Astrocyte (in vitro differentiated cells and primary cell): ENCODE results near the gene TAS2R40. TPM values are rescaled to one million over a fixed set of nuclear protein-coding genes. Genes with fewer than 3 reads are reported as not detected.

Experiments used
- DNase-seq: peaks from one replicate; pipeline ENCODE4 v3.0.0-alpha.2; 2010; ENCODE audit warnings: low read depth
- FAIRE-seq: peaks from 2 replicates; lab custom pipeline; 2011; peaks lifted over from hg19 to GRCh38; lab: Jason Lieb, UNC
- H2AFZ ChIP-seq: 2 replicates; pipeline ENCODE4 v1.6.0; 2012; ENCODE audit warnings: low read depth, low read length, inconsistent platforms
- H3K27ac ChIP-seq: 2 replicates; pipeline ENCODE4 v1.5.1; 2011; ENCODE audit warnings: low read depth, low read length, inconsistent platforms
- H3K27me3 ChIP-seq: 2 replicates; pipeline ENCODE4 v1.6.0; 2011; ENCODE audit warnings: low read length, inconsistent platforms; ENCODE audit not compliant: insufficient read depth
- H3K36me3 ChIP-seq: 2 replicates; pipeline ENCODE4 v1.5.1; 2011; ENCODE audit warnings: low read length, inconsistent platforms; ENCODE audit not compliant: insufficient read depth
- H3K4me1 ChIP-seq: 2 replicates; pipeline ENCODE4 v1.5.1; 2011; ENCODE audit warnings: low read length, inconsistent platforms; ENCODE audit not compliant: insufficient read depth
- H3K4me2 ChIP-seq: 2 replicates; pipeline ENCODE4 v1.6.0; 2012; ENCODE audit warnings: low read length, inconsistent platforms
- H3K4me3 ChIP-seq: 2 replicates; pipeline ENCODE4 v1.5.1; 2011; ENCODE audit warnings: low read depth, mild to moderate bottlenecking, low read length, inconsistent platforms; ENCODE audit not compliant: insufficient read depth
- H3K79me2 ChIP-seq: 2 replicates; pipeline ENCODE4 v1.6.0; 2012; ENCODE audit warnings: mild to moderate bottlenecking, low read length, inconsistent platforms; ENCODE audit not compliant: insufficient read depth
- H3K9ac ChIP-seq: 2 replicates; pipeline ENCODE4 v1.6.0; 2012; ENCODE audit warnings: mild to moderate bottlenecking, low read length, inconsistent platforms
- H3K9me3 ChIP-seq: 2 replicates; pipeline ENCODE4 v1.5.1; 2012; ENCODE audit warnings: low read depth, mild to moderate bottlenecking, low read length, inconsistent platforms; ENCODE audit not compliant: insufficient read depth
- H4K20me1 ChIP-seq: 2 replicates; pipeline ENCODE4 v1.6.0; 2012; ENCODE audit warnings: low read length, inconsistent platforms; ENCODE audit not compliant: insufficient read depth
- H3K27ac Mint-ChIP-seq: one replicate; pipeline ENCODE4 v1.8.0; 2021; ENCODE audit warnings: mild to moderate bottlenecking, mixed read lengths; ENCODE audit not compliant: unreplicated experiment
- H3K27me3 Mint-ChIP-seq: one replicate; pipeline ENCODE4 v1.8.0; 2021; ENCODE audit warnings: low read depth, mixed read lengths; ENCODE audit not compliant: unreplicated experiment
- H3K36me3 Mint-ChIP-seq: one replicate; pipeline ENCODE4 v1.8.0; 2021; ENCODE audit warnings: low read depth, mixed read lengths; ENCODE audit not compliant: unreplicated experiment
- H3K4me1 Mint-ChIP-seq: one replicate; pipeline ENCODE4 v1.8.0; 2021; ENCODE audit warnings: low read depth, mixed read lengths; ENCODE audit not compliant: unreplicated experiment
- H3K4me3 Mint-ChIP-seq: one replicate; pipeline ENCODE4 v1.8.0; 2021; ENCODE audit warnings: mild to moderate bottlenecking, moderate library complexity, mixed read lengths; ENCODE audit not compliant: unreplicated experiment
- H3K9me3 Mint-ChIP-seq: one replicate; pipeline ENCODE4 v1.8.0; 2021; ENCODE audit warnings: mild to moderate bottlenecking, mixed read lengths; ENCODE audit not compliant: unreplicated experiment
- EZH2 ChIP-seq: IDR thresholded peaks from 2 replicates; pipeline ENCODE4 v1.6.1; 2012; ENCODE audit warnings: mild to moderate bottlenecking, low read length, inconsistent platforms; ENCODE audit not compliant: insufficient read depth
- total RNA-seq: library from RNA; stranded (reverse); gene quantifications from 2 replicates; pipeline ENCODE4 v1.2.1, GENCODE V29; 2021
- TF ChIP-seq, protein P1 (sequence below): IDR thresholded peaks from 2 replicates; pipeline ENCODE4 v1.5.1; 2011; ENCODE audit warnings: low read depth, mild to moderate bottlenecking, inconsistent platforms, low read length, moderate library complexity; ENCODE audit not compliant: insufficient read depth

The TAS2R40 gene
- total RNA-seq, 1 donor from 2014 or later, result not detected

- no peak overlapping the region for H3K27ac ChIP-seq
- peaks cover 23% of the 10 kb centered on the region for H3K4me1 Mint-ChIP-seq
- no peak overlapping the region for H3K4me3 ChIP-seq
- no peaks in the 10 kb centered on the region for H3K27me3 Mint-ChIP-seq
- no peak for FAIRE-seq
- H3K36me3 ChIP-seq, result no peaks in the 10 kb centered on the region
- H3K4me1 ChIP-seq, result peaks cover 6% of the 10 kb centered on the region
- H3K9me3 ChIP-seq, result no peaks in the 10 kb centered on the region
- H4K20me1 ChIP-seq, result no peaks in the 10 kb centered on the region
- no peak for DNase-seq
- no peak for TF ChIP-seq EZH2
- TF ChIP-seq, protein P1, sequence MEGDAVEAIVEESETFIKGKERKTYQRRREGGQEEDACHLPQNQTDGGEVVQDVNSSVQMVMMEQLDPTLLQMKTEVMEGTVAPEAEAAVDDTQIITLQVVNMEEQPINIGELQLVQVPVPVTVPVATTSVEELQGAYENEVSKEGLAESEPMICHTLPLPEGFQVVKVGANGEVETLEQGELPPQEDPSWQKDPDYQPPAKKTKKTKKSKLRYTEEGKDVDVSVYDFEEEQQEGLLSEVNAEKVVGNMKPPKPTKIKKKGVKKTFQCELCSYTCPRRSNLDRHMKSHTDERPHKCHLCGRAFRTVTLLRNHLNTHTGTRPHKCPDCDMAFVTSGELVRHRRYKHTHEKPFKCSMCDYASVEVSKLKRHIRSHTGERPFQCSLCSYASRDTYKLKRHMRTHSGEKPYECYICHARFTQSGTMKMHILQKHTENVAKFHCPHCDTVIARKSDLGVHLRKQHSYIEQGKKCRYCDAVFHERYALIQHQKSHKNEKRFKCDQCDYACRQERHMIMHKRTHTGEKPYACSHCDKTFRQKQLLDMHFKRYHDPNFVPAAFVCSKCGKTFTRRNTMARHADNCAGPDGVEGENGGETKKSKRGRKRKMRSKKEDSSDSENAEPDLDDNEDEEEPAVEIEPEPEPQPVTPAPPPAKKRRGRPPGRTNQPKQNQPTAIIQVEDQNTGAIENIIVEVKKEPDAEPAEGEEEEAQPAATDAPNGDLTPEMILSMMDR, result no peak
- no peaks in the 10 kb centered on the region for H3K36me3 Mint-ChIP-seq
- no peak overlapping the region for H2AFZ ChIP-seq
- H3K4me3 Mint-ChIP-seq, result no peak overlapping the region
- H3K79me2 ChIP-seq, result no peaks in the 10 kb centered on the region
- no peak overlapping the region for H3K9ac ChIP-seq
- peaks cover 7% of the 10 kb centered on the region for H3K27me3 ChIP-seq
- H3K9me3 Mint-ChIP-seq, result no peaks in the 10 kb centered on the region
- H3K27ac Mint-ChIP-seq, result no peak overlapping the region
- H3K4me2 ChIP-seq, result no peak overlapping the region
Measured at GRCh38 chr7:143243111-143243510, 21.3 kb downstream of the TAS2R40 start.

- H3K36me3 Mint-ChIP-seq, result no peaks in the 10 kb centered on the region
- FAIRE-seq (no peak), DNase-seq (no peak)
- Histone ChIP-seq H3K4me3 (no peak overlapping the region), H3K4me1 (peaks cover 6% of the 10 kb centered on the region), H2AFZ (no peak overlapping the region), H3K27ac (no peak overlapping the region), H4K20me1 (no peaks in the 10 kb centered on the region), H3K27me3 (peaks cover 7% of the 10 kb centered on the region), H3K9me3 (no peaks in the 10 kb centered on the region), H3K36me3 (no peaks in the 10 kb centered on the region), H3K9ac (no peak overlapping the region), H3K79me2 (no peaks in the 10 kb centered on the region), H3K4me2 (no peak overlapping the region)
- peaks cover 23% of the 10 kb centered on the region for H3K4me1 Mint-ChIP-seq
- TF ChIP-seq, protein P1, result no peak
- TF ChIP-seq EZH2, result no peak
- no peaks in the 10 kb centered on the region for H3K27me3 Mint-ChIP-seq
- H3K9me3 Mint-ChIP-seq, result no peaks in the 10 kb centered on the region
- no peak overlapping the region for H3K4me3 Mint-ChIP-seq
- no peak overlapping the region for H3K27ac Mint-ChIP-seq
Measured at GRCh38 chr7:143243614-143244013, 21.8 kb downstream of the TAS2R40 start.

DNA sequence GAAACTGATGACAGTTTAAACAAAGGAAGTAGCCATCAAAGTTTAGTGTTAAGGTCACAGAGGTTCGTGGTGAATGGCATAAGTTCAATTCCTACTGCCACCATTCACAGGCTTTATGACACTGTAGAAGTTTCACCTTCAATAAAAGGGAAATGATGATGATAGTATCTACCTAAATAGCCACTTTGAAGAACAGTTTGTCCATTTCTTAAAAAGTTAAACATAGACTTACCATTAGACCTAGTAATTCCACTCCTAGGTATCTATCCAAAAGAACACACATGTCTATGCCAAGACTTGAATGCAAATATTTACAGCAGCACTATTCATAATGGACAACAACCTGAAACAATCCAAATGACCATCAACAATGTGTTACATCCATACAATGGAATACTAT, 22.5 kb downstream of the TAS2R40 start:
- Mint-ChIP-seq H3K27ac (no peak overlapping the region), H3K9me3 (peaks cover 2% of the 10 kb centered on the region), H3K27me3 (no peaks in the 10 kb centered on the region), H3K4me3 (no peak overlapping the region), H3K4me1 (peaks cover 16% of the 10 kb centered on the region), H3K36me3 (no peaks in the 10 kb centered on the region)
- no peaks in the 10 kb centered on the region for H3K9me3 ChIP-seq
- TF ChIP-seq, protein P1, result no peak
- TF ChIP-seq EZH2, result no peak
- H2AFZ ChIP-seq, result no peak overlapping the region
- peaks cover 7% of the 10 kb centered on the region for H3K27me3 ChIP-seq
- peaks cover 6% of the 10 kb centered on the region for H3K4me1 ChIP-seq
- no peak for DNase-seq
- H3K79me2 ChIP-seq, result no peaks in the 10 kb centered on the region
- H3K4me2 ChIP-seq, result no peak overlapping the region
- no peak overlapping the region for H3K27ac ChIP-seq
- no peaks in the 10 kb centered on the region for H4K20me1 ChIP-seq
- H3K4me3 ChIP-seq, result no peak overlapping the region
- H3K9ac ChIP-seq, result no peak overlapping the region
- no peaks in the 10 kb centered on the region for H3K36me3 ChIP-seq
- FAIRE-seq, result no peak
